Measurements from ENCODE around the gene GRIK4. TPM values are rescaled to one million over a fixed set of nuclear protein-coding genes. Genes with fewer than 3 reads are reported as not detected.

Gene GRIK4
- total and polyA plus RNA-seq, 2 of the 4 experiments (the other 2 are of a cell fraction), result 0.18 to 0.38 TPM

DNA sequence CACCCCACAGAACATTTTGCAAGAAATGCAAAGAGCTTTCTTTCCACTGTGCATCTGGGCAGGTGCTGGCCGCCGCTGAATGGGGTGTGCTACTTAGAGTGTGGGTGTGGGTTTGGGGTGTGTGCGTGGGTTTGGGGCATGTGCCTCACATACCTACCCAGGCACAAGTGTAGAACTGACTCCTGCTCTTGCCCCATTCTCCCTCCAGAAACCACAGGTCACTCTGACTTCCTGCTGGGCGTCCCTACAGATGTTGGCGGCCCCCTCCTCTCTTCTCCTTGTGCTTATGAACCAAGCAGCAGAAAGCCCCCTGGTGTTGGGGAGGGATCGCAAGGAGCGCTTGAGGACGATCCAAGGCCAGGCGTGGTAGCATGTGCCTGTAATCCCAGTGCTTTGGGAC is 63.9 kb downstream of the GRIK4 start:
- H2AK5ac ChIP-seq (ENCODE audit: low read depth, low read length), result no peak overlapping the region
- H3K14ac ChIP-seq (replicated peaks; ENCODE audit: low read depth, low read length), result no peak overlapping the region
- no peak overlapping the region for H3K27ac ChIP-seq (ENCODE audit: insufficient read depth, low read length)
- H3K56ac ChIP-seq (ENCODE audit: extremely low read depth, insufficient read depth, low read length), result no peak overlapping the region
- peaks cover 3% of the 10 kb centered on the region for H3K9me3 ChIP-seq (ENCODE audit: control insufficient read depth, insufficient read depth, low read length)
- peaks cover 33% of the 10 kb centered on the region for H3K27me3 ChIP-seq (ENCODE audit: control insufficient read depth, insufficient read depth, low read length)
- DNase-seq (no peak), ATAC-seq (ENCODE audit: low read depth) (no peak)
- H3K4me1 ChIP-seq (ENCODE audit: control insufficient read depth, insufficient read depth, low read length), result peaks cover 2% of the 10 kb centered on the region; the same call in 1 of the 2 replicates
- no peak overlapping the region for H4K8ac ChIP-seq (ENCODE audit: low read depth in 2 of 2, low read length in 2 of 2)
- no peaks in the 10 kb centered on the region for H3K79me1 ChIP-seq (ENCODE audit: low read depth in 1 of 2, low read length in 2 of 2)
- 88% methylated on average over 3 of the region's 9 CpGs; no CpG with 5 or more reads in 1 of the 2 experiments for WGBS, 2 experiments (ENCODE audit: extremely low coverage in 2 of 2, insufficient read length in 1 of 2)
- no peak overlapping the region for H3K4ac ChIP-seq (ENCODE audit: low read depth, low read length)
- H4K20me1 ChIP-seq (ENCODE audit: insufficient read depth, low read length), result no peaks in the 10 kb centered on the region
- H2AK9ac ChIP-seq (replicated peaks; ENCODE audit: low read depth, low read length, poor library complexity), result no peak overlapping the region
- no peaks in the 10 kb centered on the region for H3K36me3 ChIP-seq (ENCODE audit: control insufficient read depth, insufficient read depth, low read length)
- no peak overlapping the region for H3K4me3 ChIP-seq (ENCODE audit: insufficient read depth, low read depth, low read length)
- POLR2A ChIA-PET (ENCODE audit: unreplicated experiment), result no interaction called here
- H2AFZ ChIP-seq (replicated peaks; ENCODE audit: low read length, poor library complexity), result no peak overlapping the region
- no peak overlapping the region for H3K4me2 ChIP-seq (ENCODE audit: low read depth, low read length)
- TF ChIP-seq NFE2L2 (IDR thresholded peaks at IDR 0.05; ENCODE audit: low read depth, low read length), result no peak
- TF ChIP-seq, protein P1, sequence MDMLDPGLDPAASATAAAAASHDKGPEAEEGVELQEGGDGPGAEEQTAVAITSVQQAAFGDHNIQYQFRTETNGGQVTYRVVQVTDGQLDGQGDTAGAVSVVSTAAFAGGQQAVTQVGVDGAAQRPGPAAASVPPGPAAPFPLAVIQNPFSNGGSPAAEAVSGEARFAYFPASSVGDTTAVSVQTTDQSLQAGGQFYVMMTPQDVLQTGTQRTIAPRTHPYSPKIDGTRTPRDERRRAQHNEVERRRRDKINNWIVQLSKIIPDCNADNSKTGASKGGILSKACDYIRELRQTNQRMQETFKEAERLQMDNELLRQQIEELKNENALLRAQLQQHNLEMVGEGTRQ (IDR thresholded peaks at IDR 0.05; ENCODE audit: low read depth, low read length), result no peak
- TF ChIP-seq, protein P2, sequence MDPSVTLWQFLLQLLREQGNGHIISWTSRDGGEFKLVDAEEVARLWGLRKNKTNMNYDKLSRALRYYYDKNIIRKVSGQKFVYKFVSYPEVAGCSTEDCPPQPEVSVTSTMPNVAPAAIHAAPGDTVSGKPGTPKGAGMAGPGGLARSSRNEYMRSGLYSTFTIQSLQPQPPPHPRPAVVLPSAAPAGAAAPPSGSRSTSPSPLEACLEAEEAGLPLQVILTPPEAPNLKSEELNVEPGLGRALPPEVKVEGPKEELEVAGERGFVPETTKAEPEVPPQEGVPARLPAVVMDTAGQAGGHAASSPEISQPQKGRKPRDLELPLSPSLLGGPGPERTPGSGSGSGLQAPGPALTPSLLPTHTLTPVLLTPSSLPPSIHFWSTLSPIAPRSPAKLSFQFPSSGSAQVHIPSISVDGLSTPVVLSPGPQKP (IDR thresholded peaks at IDR 0.05; ENCODE audit: borderline replicate concordance, low read depth, low read length), result no peak
- TF ChIP-seq MAZ (IDR thresholded peaks at IDR 0.05; ENCODE audit: borderline replicate concordance, low read depth, low read length), result no peak
- no peak for TF ChIP-seq CHD1 (IDR thresholded peaks at IDR 0.05; ENCODE audit: low read depth, low read length)
- no peak overlapping the region for H4K91ac ChIP-seq (ENCODE audit: insufficient read depth, low read depth, low read length)
- no peak overlapping the region for H4K5ac ChIP-seq (ENCODE audit: low read depth, low read length)
- no peak overlapping the region for H2BK20ac ChIP-seq (ENCODE audit: low read depth, low read length)
- intact Hi-C loops (cut with micrococcal nuclease) (no loop called here), dilution Hi-C loops (cut with HindIII; ENCODE audit: low sequenced_read_pairs, unreplicated experiment) (no loop called here), in situ Hi-C loops (cut with MboI; ENCODE audit: low sequenced_read_pairs) (no loop called here)
- no peak overlapping the region for H3K9ac ChIP-seq (ENCODE audit: low read depth, low read length)
- no peak overlapping the region for H2BK120ac ChIP-seq (ENCODE audit: low read depth, low read length)
- H2BK15ac ChIP-seq (ENCODE audit: low read depth, low read length), result no peak overlapping the region
- no peak overlapping the region for H3K23ac ChIP-seq (ENCODE audit: low read depth, low read length)
- CTCF ChIA-PET, result no interaction called here
- no peaks in the 10 kb centered on the region for H3K9me1 ChIP-seq (ENCODE audit: insufficient read depth, low read length)
- H3K18ac ChIP-seq (ENCODE audit: low read depth, low read length), result no peak overlapping the region
- no peak overlapping the region for H2BK5ac ChIP-seq (ENCODE audit: low read depth, low read length, poor library complexity, severe bottlenecking)
- BruUV-seq (replicated peaks), result no TSS peak
